Inflammatory macrophage (primary cell): ENCODE data around the gene HCN4.

Experiments
- DNase-seq, 2 donors: peaks; one replicate each; pipeline ENCODE4 v3.0.0-alpha.2; 2020 to 2022

Gene HCN4

GRCh38 chr15:73344056-73344455 is 24.7 kb downstream of the HCN4 start:
- no peak for DNase-seq

GRCh38 chr15:73341886-73342600 is 26.7 kb downstream of the HCN4 start:
- DNase-seq: no peak

DNA sequence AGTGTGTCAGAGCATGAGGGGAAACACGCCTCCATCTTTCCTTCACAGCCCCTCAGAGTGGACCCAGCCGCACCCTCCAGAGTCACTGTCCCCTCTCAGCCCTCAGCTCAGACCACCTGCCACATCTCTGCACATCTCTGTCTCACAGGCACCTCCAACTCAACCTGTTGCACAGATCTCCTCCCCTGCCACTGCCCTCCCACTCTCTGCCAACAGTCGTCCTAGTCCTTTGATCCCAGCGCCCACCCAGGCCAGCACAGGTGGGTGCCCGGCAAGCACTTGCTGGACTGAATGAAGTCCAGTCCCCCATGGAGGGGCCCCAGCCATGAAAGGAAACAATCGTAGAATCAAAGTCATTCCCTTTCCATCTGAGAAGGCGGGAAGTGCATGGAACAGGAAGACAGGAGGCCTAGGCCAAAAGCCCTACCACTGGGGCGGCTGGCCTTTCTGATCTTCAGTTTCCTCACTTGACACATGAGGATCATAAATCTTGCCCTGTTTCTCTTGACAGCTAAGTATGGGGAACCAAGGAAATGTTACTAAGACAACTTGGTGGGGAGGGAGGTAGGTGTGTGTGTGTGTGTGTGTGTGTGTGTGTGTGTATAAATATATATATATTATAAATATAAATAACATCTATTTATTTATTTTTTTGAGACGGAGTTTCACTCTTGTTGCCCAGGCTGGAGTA is 28.1 kb downstream of the HCN4 start:
- DNase-seq: no peak

- DNase-seq: no peak
These were observed 30.0 kb downstream of the HCN4 start for GRCh38 chr15:73338606-73339374.

- DNase-seq: no peak
These were observed 30.7 kb downstream of the HCN4 start for GRCh38 chr15:73338058-73338457.

- no peak for DNase-seq
These were observed 31.6 kb downstream of the HCN4 start for GRCh38 chr15:73337187-73337586.

DNA sequence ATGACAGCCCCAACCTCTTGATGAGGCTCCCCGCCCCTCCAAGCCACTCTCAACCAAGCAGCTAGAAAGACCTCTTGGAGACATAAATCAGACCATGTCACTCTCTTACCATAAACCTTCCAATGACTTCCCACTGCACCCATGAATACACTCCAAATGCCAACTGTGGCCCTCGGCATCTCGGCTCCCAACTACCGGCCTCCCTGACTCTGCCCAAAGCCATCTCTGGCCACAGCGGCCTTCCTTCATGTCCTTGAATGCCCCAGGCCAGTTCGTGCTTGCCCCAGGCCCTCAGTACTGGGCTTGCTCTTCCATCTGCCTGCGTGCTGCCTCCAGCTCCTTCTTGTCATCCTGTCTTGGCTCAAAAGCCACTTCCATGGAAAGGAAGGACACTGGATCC is 32.0 kb downstream of the HCN4 start:
- DNase-seq: no peak

DNA sequence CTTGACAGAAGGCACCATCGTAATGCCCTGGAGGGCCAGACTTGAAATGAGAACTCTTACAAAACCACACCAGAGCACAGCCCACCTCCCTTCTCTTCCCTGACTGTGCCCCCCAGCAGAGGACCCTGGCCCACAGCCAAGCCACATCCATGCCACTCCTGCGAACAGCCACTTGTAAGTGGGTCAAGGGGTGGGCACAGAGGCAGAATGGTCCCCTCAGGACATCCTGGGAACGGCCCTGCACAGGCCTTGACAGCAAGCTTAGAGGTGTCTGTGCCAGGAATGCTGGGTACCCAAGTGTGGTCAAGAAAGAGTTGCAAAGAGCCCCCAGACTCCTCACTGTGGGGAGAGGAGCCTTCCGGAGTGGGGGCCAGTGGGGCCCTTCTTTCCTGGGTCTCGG is 33.3 kb downstream of the HCN4 start:
- no peak for DNase-seq

GRCh38 chr15:73335026-73335425 is 33.7 kb downstream of the HCN4 start:
- DNase-seq: no peak

- no peak for DNase-seq
These were observed 34.7 kb downstream of the HCN4 start for GRCh38 chr15:73334086-73334485.

- no peak for DNase-seq
These were observed 35.8 kb downstream of the HCN4 start for GRCh38 chr15:73333001-73333400.

- DNase-seq: no peak
These were observed 36.5 kb downstream of the HCN4 start for GRCh38 chr15:73331991-73332925.

DNA sequence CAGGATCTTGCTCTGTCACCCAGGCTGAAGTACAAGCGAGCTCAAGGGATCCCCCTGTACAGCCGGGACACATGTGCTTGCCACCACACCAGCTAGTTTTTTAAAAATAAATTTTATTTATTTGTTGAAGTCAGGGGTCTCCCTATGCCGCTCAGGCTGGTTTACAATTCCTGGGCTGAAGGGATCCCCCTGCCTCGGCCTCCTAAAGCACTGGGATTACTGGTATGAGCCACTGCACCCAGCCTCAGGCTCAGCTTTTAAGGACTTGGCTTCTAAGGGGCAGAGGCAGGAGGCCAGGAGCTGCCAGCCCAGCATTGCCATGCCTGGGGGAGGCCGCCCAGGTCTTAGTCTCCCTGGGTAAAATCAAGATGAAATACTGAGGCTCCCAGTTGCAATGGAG is 37.3 kb downstream of the HCN4 start:
- no peak for DNase-seq

DNA sequence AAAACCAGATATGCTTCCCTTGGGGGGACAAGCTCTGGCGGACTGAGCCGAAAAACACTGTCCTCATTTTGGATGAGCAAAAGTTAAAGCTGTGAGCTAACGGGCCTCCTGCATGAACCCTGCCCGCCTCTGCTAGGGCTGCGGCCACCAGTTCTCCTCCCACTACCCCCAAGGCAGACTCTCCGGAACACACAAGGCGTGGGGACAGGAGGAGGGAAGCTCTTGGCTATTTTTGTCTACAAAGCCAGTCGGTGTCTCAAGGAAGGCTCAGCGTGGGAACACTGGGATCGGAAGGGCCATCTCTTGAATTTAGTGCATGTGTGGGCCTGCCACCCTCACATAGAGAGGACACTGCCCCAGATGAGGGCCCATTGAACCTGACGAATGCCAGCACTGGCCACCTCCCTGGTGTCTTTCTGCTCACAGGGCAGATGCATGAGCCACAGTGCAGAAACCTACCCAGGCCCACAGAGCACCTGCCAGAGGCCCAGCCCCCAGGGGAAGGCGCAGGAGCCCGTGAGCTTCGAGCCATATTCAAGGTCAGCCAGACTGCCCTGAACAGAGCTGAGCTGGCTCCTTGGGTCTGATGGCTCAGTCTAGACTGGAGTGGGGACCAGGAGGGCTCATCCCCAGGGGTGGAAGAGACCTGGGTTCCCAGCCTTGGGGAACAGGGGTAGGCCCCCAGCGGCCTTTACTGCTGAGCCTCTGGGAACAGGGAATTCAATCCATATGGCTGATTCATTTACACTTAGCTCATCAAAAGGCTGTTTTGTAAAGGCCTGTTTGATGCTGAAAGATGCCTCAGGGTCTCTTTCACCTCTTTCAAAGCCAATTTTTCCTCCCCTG is 38.3 kb downstream of the HCN4 start:
- no peak for DNase-seq

DNA sequence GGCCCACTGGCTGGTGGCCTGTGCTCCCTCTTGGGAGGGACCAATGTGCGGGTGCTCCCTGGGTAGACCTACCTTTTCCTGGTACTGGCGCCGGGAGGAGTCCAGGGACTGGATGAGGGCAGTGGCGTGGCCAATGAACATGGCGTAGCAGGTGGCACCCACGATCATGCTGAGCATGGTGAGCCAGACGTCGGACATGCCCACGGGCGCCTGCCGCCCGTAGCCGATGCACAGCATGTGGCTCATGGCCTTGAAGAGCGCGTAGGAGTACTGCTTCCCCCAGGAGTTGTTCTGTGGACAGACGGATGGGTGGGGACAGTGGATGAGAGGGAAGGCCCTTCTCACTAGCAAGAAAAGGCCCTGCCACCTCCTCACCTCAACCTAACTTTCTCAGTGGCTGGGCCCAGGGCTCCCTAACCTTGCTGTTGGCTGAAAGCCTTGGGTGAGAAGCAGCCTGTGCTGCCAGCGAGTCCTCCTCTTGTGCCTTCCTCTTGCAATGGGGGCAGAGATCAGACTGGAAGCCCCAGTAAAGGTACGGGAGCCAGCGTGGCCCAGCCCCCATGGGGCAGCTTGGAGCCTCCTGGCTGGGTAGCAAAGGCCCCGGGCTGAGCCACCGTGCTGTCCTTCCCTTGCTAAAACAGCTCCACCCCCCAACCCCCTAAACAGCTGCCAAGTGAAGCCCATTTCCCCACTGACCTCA is 39.1 kb downstream of the HCN4 start:
- DNase-seq: no peak

DNA sequence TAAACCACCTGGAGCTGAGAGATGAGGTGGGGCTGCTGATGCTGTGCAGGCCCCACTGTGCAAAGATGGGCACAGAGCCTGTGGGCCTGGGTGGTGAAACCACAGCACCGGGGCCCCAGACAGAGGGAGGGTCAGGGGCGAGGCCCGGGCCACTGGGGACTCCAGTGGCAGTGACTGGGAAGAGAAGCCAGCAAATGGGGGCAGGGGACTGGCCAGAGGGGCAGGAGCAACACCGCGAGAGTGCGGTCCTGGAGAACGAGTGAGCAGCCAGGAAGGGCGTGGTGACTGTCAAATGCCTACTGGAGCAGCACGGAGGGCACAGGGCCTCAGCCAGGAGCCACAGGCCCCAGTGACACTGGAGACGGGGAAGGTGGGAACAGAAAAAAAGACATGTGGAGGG is 39.8 kb downstream of the HCN4 start:
- DNase-seq: no peak

GRCh38 chr15:73328149-73328820 is 40.5 kb downstream of the HCN4 start:
- no peak for DNase-seq

DNA sequence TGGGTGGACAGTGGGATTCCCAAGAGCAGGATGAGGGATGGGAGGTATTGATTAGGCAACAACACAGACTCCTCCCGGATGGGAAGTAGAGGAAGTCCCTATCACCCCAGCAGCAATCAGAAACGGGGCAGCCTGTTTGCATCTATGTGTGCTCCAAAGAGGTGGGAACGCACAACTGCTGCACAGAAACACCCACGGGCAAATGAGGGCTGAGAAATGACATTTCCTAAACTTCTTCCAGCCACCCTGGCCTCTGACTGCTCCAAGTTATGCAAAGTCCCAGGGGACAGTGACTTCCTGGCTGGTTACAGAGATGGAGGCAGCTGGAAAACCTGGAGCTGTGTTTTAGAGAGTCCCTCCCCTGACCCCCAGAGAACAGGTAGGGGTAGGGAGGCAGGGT is 42.6 kb downstream of the HCN4 start:
- DNase-seq: no peak

DNA sequence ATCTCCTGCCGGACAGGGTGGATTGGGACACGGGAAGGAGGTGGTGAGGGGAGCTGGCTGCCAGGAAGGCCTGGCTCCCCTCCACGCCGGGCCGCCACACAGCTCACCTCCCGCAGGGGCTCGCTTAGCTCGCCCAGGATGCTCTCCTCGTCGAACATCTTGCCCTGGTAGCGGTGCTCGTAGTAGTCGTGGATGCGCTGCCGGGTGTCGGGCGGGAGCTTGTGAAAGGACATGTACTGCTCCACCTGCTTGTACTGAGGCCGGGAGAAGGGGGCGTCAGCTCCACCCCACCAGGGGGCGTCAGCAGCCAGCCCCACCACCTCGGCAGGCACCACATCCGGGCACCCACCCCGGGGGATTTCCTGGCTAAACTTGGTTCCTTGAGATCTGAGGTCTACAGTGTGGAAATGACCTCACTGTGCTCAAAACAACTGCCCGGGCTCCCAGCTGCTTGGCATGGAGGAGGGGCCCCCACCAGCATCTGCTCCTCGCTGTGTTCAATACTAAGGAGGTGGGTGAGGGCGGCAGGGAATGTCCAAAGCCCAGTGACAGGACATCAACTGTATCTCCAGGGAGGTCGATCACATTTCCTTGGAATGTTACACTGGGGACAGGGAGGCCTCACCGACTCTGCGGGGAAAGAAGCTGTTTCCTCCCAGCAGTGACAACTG is 43.4 kb downstream of the HCN4 start:
- DNase-seq: no peak
